ENCODE measurements around the gene NR2F1. TPM values are rescaled to one million over a fixed set of nuclear protein-coding genes. Genes with fewer than 3 reads are reported as not detected.

Gene NR2F1
- total RNA-seq, 1 donor, result 0.42 TPM

DNA sequence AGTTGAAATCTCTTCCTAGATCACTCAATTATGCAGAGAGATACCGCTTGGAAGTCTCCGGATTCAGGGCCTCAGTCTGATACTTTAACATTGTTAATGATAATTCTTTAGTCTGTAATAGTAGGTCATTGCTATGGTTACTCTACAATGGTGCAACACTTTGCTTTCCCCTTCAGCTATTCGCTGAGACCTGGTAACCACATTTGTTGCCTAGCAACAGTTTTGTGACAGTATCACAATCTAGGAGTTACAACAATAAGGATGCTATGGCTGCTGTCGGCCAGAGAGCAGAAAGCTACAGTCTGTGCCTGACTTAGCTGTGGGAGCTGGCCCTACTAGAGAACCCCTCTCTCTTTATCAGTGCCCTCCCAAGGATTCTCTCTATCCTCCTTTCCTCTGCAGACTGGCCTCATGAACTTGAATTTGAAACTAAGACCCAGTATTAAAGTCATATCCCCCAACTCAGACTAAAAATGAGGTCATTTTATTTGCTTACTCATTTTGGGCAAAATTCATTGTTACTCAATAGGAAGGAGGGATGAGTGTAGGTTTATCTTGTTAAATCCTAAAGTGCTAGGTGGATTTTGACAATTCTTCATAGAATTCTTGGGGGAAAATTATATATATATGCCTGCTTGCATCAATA lies 39.3 kb downstream of the NR2F1 start:
- Histone ChIP-seq H3K4me1 (ENCODE audit: insufficient read depth, low read length) (peaks cover 12% of the 10 kb centered on the region), H3K27me3 (ENCODE audit: insufficient read depth, low read length) (peaks cover 28% of the 10 kb centered on the region), H3K4me3 (ENCODE audit: low read length) (no peak overlapping the region), H3K9me3 (ENCODE audit: low read depth, low read length) (no peaks in the 10 kb centered on the region)

DNA sequence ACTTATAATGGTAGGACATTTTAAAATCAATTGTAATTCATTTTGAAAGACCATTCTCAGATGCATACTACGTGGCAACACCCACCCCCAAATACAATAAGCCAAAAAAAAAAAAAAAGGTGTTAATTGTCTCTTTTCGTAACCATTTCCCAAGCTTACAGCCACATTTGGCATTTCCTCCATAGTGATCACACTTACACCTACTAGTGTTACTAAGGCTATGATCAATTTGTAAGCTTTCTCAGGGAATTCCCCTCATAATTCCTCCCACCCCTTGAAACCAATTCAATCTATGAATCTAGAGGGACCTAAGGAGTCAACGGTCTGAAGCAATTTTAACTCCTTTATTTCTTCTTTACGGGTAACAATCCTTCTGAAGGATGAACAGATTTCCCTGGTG lies 40.1 kb downstream of the NR2F1 start:
- H3K27me3 ChIP-seq (ENCODE audit: insufficient read depth, low read length), result peaks cover 28% of the 10 kb centered on the region
- H3K4me3 ChIP-seq (ENCODE audit: low read length), result no peak overlapping the region
- H3K9me3 ChIP-seq (ENCODE audit: low read depth, low read length), result no peaks in the 10 kb centered on the region
- peaks cover 12% of the 10 kb centered on the region for H3K4me1 ChIP-seq (ENCODE audit: insufficient read depth, low read length)

DNA sequence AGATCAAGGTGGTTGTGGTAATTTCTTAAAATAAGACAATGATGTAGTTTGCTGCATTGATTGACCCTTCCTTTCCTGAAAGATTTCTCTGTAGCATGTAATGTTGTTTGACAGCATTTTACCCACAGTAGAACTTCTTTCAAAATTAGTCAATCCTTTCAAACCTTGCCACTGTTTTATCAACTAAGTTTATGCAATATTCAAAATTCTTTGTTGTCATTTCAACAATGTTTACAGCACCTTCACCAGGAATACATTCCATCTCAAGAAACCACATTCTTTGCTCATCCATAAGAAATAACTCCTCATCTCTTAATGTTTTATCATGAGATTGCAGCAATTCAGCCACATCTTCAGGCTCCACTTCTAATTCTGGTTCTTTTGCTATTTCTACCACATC lies 43.8 kb downstream of the NR2F1 start:
- Histone ChIP-seq H3K9me3 (ENCODE audit: low read depth, low read length) (no peaks in the 10 kb centered on the region), H3K27me3 (ENCODE audit: insufficient read depth, low read length) (peaks cover 18% of the 10 kb centered on the region), H3K4me1 (ENCODE audit: insufficient read depth, low read length) (peaks cover under 1% of the 10 kb centered on the region), H3K4me3 (ENCODE audit: low read length) (no peak overlapping the region)

DNA sequence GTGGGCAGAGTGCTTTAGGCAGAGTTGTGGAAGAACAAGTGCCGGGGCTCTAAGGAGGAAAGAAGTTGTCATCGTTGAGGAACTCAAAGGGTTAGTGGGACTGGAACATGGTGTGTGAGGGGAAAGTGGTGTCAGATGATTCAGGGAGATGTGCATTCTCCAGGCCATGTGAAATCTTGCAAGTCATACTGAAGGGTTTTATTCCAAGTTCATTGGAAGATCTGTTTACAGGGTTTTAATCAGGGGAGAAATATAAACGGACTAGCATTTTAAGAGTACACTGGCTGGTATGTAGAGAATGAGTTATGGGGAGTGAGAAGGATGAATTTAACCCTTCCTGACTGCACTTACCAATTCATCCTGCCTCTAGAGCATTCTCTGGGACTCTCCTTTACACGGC lies 49.3 kb downstream of the NR2F1 start:
- H3K27me3 ChIP-seq (ENCODE audit: insufficient read depth, low read length), result no peaks in the 10 kb centered on the region
- H3K4me3 ChIP-seq (ENCODE audit: low read length), result no peak overlapping the region
- H3K9me3 ChIP-seq (ENCODE audit: low read depth, low read length), result no peaks in the 10 kb centered on the region
- no peaks in the 10 kb centered on the region for H3K4me1 ChIP-seq (ENCODE audit: insufficient read depth, low read length)

DNA sequence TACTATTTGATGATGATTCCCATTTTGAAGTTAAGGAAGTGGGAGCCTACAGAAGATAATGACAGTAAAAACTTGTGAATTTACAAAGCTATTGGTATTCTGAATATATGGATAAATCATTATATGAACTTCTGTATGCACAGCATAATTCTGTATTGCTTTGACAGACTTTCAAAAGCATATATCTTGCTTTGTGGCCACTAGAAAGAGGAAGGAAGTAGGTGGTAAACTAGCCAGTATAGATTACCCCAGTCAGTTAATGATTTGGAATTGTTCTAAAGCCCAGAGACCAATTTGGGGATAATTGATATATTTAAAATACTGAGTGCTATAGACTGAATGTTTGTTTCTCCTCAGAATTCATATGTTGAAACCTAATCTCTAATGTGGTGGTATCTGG lies 53.0 kb downstream of the NR2F1 start:
- no peaks in the 10 kb centered on the region for H3K9me3 ChIP-seq (ENCODE audit: low read depth, low read length)
- H3K27me3 ChIP-seq (ENCODE audit: insufficient read depth, low read length), result no peaks in the 10 kb centered on the region
- H3K4me1 ChIP-seq (ENCODE audit: insufficient read depth, low read length), result no peaks in the 10 kb centered on the region
- H3K4me3 ChIP-seq (ENCODE audit: low read length), result no peak overlapping the region

DNA sequence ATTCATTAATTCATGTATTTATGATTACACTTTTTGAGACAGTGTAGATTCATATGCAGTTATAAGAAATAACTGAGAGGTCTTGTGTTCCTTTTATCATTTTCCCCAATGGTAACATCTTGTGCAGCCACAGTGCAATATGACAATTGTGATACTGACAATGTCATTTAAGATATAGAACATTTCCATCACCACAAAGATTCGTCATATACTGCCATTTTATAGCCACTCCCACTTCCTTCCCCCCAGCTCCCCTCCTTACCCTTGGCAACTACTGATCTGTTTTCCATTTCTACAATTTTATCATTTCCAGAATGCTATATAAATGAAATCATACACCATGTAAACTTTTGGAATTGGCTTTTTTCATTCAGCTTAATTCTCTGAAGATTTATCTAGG lies 53.8 kb downstream of the NR2F1 start:
- H3K9me3 ChIP-seq (ENCODE audit: low read depth, low read length), result no peaks in the 10 kb centered on the region
- H3K27me3 ChIP-seq (ENCODE audit: insufficient read depth, low read length), result no peaks in the 10 kb centered on the region
- H3K4me1 ChIP-seq (ENCODE audit: insufficient read depth, low read length), result no peaks in the 10 kb centered on the region
- no peak overlapping the region for H3K4me3 ChIP-seq (ENCODE audit: low read length)

DNA sequence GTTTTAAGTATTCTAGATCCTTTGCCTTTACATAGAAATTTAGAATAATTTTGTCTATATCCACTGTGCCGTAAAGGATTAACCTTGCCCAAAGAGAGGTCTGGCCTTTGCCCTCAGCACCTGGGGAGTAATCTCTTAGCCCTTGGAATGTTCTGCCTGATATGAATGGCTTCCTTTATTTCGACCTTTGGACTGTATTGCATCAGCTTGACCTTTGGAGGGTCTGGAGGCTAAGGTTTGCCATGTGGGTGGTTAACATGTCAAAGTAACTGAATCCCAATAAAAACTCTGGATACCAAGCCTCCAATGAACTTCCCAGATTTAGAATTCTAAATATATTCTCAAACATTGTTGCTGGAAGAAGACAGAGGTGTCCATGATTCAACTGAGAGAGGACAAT lies 54.7 kb downstream of the NR2F1 start:
- H3K9me3 ChIP-seq (ENCODE audit: low read depth, low read length), result no peaks in the 10 kb centered on the region

DNA sequence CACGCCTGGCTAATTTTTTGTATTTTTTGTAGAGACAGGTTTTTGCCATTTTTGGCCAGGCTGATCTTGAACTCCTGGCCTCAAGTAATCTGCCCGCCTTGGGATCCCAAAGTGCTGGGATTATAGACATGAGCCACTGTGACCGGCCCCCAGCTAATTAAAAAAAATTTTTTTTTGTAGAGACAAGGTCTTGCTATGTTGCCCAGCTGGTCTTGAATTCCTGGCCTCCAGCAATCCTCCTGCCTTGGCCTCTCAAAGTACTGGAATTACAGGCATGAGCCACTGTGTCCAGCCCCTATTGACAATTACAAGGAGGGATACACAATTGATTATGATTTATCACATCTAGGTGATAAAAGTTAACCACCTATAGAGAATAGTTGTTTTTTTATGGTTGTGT lies 59.5 kb downstream of the NR2F1 start:
- H3K4me1 ChIP-seq (ENCODE audit: insufficient read depth, low read length), result no peaks in the 10 kb centered on the region
- no peak overlapping the region for H3K4me3 ChIP-seq (ENCODE audit: low read length)
- no peaks in the 10 kb centered on the region for H3K9me3 ChIP-seq (ENCODE audit: low read depth, low read length)
- no peaks in the 10 kb centered on the region for H3K27me3 ChIP-seq (ENCODE audit: insufficient read depth, low read length)

More for the DNA sequence above, 54.7 kb downstream of the NR2F1 start:
- H3K27me3 ChIP-seq (ENCODE audit: insufficient read depth, low read length), result no peaks in the 10 kb centered on the region
- H3K4me3 ChIP-seq (ENCODE audit: low read length), result no peak overlapping the region
- H3K4me1 ChIP-seq (ENCODE audit: insufficient read depth, low read length), result no peaks in the 10 kb centered on the region

Other genes starting within 250 kb of the NR2F1 start
- gene NR2F1-AS1, start 2.0 kb upstream of the NR2F1 start, total RNA-seq, result not detected
- gene POU5F2, start 158.4 kb downstream of the NR2F1 start, total RNA-seq, result 3.0 TPM

Data from mononuclear cell (primary cell).